Left renal pelvis (tissue), 4 donors: ENCODE data around the gene ADRA2B. TPM values are rescaled to one million over a fixed set of nuclear protein-coding genes. Genes with fewer than 3 reads are reported as not detected.

Experiments used
- DNase-seq, 4 donors: peaks; one replicate each; pipeline ENCODE4 v3.0.0-alpha.2; 2013; ENCODE audit warnings: low read depth in 4 of 4, low spot score in 3 of 4
- polyA plus RNA-seq, 4 donors: library from polyadenylated mRNA; unstranded; fragments of 120-200 nt; gene quantifications; one replicate each; pipeline ENCODE4 v1.2.1, GENCODE V29; 2013; ENCODE audit not compliant: insufficient read length in 4 of 4

The ADRA2B gene
- polyA plus RNA-seq, 4 donors = 2.2 to 5.1 (median 3.4) TPM

DNA sequence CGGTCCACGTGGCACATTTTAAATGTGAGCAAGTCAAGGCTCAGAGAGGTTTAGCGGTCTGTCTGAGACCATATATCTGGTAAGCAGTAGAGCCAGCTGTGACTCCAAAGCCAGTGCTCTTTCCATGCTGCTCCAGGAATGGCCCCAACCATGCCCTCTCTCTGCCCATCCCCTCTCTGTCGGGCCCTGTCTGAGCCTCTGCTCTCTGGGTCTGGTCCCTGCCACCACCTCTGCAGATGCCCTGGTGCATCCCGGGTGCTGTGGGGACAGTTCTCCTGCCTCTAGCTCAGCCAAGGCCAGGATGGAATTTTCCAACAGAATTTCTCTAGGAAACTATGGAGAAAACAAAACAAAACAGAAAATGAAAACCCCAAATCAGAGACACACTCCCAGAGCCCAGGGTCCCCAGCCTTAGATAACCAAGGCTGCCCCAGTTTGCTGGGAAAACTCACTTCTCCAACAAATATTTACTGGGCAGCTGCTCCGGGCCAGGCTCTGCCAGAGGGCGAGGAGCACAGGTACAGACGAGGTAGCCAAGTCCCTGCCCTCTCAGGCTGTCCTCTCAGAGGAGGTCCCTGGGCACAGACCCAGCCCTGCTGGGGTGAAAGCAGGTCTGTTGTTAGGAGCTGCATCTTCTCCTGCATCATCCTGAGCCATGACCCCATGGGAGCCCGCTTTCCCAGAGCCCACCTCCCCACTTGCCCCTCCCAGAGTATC lies 9.2 kb downstream of the ADRA2B start:
- no peak for DNase-seq

DNA sequence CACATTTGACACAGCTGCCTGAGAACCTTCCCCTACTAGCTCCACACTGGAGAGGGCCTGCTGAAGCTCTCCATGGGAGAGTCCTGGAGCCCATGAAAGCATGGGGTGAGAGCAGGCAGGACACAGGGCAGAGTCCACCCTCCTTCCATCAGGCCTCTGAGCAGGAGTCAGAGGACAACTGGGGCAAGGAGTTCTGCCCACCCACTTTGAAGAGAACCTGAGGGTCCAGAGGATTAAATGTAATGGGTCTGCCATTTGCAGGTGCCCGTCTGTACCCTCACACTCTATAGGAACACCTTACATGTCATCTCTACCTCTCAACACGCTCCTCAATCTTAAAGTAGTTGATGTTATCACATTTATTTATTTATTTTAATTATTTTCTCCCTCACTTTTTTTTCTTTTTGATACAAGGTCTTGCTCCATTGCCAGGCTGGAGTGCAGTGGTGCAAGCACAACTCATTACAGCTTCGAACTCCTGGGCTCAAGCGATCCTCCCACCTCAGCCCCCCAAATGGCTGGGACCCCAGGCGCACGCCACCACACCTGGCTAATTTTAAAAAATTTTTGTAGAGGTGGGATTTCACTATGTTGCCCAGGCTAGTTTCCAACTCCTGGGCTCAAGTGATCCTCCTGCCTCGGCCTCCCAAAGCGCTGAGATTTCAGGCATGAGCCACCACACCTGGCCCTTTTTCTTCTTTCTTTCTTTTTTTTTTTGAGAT lies 10.2 kb downstream of the ADRA2B start:
- DNase-seq = no peak

DNA sequence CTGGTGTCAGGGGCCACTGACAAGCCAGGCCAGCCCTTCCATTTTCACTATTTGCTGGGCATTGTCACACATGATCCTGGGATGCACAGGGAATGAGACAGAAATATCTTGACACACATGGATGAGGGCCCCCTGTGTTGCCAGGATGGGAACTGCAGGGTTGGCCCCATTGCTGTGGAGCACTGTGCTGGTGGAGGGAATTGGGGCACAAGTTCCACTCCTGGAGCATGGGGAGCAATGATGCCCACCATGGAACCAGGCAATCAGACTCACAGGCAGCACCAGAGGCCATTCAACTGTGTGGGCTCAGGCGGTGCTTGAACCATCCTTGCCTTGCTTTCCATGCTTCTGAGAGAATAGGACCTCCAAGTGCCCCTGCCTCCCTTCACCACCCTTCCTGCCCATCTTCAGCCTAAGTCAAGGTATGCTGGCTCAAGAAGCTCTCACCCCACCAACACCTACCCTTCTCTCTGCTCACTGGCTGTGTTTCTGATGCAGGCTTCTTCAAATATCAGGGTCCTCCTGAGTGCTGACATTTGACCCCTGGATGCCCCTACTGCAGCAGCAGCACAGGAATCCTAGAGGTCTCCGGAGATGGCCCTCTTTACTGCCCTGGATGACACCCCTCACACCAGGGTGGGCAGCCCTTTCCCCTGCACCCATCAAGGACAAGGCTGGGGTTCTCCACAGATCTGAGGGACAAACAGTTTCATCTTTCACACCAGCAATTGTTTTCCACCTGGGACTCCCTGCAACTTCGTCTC lies 11.0 kb downstream of the ADRA2B start:
- no peak for DNase-seq

DNA sequence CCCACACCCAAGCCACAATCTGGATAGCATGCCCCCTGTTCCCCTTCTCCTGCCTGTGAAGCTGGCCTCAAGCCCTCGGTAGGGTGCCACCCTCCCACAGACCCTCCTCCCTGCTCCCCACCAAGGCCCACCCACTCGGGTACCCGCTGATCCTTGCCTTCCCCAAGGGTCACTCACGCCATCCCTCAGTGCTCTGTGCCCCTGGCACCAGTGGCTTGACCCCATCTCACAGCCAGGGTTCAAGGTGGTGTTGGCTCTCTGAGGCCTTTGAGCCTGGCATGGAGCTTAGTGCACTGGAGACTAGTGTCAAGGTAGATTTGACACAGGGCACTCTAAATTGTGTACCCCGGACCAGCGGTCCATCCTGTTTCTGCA lies 11.9 kb downstream of the ADRA2B start:
- DNase-seq = no peak

DNA sequence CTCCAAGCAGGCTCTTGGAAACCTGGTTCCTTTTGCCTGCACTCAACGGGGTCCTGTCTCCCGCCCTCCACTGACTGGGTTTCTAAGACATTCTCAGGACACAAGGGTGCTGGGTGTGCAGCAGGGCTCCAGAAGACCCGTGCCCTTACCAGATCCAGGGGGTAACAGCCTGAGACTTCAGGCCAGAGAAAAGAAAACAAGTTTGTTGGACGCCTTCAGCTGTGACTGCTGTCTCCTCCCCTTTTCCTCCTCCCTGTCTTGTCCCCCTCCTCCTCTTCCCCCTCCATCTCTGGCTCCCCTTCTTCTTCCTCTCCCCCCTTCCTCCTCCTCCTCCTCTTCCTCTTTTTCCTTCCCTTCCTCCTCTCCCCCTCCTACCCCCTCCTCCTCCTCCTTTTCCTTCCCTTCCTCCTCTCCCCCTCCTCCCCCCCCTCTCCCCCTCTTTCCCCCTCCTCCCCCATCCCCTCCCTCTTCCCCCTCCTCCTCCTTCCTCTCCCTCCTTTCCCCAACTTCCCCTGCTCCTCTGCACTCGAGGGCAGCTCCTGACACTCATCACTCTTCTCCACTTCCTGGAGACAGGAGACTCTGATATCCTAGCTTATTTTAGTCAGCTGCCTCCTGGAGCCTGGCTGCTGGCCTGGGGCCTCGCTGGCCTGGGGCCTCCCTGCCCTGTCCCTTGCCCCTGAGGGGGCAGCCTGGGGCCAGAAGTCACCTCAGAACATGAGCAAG lies 12.4 kb downstream of the ADRA2B start:
- DNase-seq = no peak

DNA sequence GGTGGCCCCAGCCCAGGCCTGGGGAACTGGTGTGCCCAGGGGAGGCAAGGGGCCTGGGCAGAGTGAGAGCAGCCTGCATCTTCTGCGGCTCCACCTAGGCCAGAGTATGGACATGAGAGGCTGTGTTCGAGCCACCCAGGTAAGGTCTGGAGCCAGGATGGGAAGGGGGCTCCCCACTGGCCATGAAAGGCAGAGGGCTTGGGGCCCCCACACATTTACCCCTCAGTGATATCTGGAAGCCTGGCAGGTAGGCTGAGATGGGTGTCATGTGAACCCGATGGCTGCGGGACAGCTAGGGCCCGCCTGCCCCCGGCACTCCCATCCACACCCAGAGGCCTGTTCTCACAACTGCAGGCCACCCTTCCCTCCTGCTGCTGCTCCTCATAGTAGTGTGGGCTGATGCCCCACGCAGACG lies 13.2 kb downstream of the ADRA2B start:
- DNase-seq = no peak

DNA sequence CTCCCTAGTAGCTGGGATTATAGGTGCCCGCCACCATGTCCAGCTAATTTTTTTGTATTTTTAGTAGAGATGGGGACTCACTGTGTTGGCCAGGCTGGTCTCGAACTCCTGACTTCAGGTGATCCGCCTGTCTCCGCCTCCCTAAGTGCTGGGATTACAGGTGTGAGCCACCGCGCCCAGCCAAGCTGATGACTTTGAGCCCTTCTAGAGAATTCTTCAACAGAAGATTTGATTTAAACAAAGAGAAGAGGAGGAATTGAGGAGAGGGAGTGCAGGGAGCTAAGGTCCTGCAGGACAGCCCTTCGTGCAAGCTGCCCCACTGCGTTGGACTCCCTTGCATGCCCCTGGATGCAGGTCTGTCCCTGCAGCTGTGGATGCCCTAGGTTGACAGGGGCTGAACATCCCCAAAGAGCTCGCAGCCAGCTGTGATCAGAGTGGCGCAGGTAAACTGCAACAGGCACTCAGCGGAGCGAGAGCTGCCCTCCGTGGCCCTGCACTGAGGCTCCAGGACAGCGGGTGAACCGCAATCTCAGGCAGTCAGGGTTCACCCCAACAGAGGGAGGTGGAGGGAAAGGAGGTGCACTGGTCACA lies 13.7 kb downstream of the ADRA2B start:
- no peak for DNase-seq

DNA sequence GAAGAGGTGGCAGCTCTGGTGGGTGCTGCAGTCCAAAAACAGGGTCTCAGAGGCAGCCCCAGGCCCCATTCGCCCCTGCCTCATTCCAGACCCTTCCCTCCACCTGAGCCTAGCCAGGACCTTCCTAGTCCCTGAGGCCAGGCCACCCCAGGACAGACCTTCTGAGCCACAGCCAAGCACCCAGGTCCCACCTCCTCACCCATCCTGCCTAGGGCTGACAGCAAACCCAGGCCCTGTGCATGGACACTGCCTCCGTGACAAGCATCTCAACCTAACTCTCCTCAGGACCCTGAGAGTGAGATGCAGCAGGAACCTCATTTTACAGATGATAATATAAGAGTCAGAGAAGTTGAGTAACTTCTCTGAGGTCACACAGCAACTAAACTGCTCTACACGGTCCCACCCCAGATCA lies 15.5 kb downstream of the ADRA2B start:
- no peak for DNase-seq

DNA sequence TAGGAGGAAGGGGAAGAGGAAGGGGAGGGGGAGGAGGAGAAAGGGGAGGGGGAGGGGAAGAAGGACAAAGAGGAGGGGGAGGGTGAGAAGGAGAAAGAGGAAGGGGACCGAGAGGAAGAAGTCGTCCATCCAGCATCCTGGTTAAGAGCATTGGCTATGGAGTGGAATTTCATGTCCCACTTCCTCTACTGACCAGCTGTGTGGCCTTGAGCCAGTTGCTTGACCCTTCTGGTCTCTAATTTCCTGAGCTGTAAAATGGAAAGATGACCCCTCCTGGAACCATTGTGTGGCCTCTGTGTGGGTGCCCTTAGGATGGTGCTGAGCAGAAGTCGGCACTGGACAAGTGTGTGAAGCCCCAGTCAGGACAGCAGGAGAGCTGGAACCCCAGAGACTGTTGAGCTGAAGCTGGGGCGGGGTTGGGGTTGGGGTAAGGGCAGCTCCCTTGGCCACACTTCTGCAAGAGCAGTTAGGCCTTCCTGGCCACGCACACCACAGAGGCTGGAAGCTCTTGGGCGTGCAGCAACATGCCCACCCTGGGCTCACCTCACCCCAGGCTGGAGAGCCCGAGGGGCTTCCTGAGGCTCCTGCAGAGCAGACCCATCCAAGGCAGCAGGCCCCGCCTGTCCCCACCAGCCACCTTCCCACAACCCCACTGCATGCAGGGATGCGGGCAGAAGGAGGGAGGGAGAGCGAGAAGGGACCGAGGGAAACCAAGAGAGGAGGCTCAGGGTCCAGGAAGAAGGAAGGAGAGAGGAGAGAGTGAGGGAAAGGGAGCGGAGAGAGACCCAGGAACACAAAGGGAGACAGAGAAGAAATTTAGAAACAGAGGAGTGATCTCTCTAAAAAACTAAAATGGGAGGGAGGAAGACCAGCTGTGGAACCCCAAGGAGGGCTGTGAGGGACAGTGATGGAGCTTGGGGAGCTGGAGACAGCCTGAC lies 16.2 kb downstream of the ADRA2B start:
- DNase-seq = no peak

DNA sequence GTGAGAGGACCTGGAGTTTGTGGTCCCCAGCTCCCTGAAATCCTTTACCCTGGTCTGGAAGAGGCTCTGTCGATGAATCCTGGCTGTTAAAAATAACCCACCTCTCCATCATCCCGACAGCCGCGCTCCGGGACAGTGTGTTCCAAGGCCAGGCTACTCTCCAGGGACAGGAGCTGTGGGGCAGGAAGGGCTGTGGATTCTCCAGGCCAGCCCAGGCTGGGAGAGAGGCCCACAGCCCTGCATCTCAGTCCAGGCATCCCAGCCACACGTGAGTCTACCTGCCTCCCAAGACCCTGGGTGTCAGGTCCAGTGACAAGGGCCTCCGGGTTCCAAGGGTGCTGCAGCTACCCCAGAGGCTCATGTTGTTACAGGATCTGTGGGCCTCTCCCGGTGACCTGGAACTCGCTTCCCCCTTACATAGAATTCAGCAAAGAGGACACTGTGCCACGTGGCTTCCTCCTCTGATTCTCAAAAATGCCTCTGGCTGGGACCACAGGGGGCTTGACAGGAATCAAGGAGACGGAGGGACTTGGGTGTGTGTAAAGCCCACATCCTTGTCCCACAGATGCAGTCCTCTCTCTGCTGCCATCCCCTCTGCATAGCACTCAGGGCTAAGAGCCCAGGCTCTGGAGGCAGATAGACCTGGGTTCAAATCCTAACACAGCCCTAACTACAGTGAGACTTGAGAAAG lies 17.3 kb downstream of the ADRA2B start:
- DNase-seq = no peak

DNA sequence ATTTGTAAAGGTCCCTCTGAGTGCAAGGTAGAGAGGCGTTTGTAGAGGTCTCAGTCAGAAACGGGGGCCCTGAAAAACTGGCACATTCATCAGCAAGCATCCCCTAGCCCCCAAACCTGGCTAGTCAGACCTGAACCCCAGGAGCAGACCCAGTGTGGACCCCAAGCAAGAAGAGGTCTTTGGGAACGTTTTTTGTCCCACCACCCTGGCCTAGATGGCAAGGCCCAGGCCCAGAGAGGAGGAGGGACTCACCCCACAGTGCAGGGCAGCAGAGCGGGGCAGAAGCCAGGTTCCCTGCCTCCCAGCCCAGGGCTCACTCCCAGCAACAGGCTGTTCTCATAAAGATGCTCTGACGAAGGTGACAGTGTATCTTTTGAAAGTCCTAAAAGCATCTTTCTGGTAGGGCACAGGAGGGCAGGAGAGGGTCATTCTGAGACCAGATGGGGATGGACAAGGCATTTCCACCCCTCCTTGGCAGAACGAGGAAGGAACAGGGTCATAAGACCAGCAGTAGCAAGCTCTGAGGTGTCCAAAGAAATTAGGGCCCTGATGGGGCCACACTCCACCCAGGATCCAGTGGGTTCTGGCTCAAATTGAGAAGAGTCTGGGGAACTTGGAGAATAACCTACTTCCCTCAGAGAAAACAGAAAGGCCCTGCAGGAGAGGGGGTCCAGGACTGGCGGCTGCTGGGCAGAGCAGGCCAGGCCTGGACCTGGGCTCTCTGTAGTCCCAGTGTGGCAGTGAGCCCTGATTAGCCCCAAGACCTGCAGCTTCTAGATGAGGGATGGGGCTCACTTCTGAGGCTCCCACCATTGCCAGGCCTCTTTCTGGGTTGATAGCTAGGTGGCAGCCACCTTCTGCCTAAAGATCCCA lies 18.2 kb downstream of the ADRA2B start:
- DNase-seq = no peak

DNA sequence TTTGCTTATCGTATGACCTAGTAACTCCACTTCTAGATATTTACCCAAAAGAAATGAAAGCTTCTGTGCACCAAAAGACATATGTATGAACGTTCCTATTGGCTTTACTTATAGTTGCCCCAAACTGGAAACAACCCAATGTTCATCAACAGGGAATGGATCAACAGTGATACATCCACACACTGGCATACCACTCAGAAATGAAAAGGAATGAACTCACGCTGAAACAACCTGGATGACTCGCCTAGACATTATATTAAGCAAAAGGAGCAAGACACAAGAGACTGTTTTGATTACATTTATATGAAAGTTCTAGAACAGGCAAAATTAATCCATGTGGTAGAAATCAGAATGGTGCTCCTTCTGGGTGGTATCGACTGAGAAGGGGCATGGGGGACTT lies 18.9 kb downstream of the ADRA2B start:
- DNase-seq = no peak

DNA sequence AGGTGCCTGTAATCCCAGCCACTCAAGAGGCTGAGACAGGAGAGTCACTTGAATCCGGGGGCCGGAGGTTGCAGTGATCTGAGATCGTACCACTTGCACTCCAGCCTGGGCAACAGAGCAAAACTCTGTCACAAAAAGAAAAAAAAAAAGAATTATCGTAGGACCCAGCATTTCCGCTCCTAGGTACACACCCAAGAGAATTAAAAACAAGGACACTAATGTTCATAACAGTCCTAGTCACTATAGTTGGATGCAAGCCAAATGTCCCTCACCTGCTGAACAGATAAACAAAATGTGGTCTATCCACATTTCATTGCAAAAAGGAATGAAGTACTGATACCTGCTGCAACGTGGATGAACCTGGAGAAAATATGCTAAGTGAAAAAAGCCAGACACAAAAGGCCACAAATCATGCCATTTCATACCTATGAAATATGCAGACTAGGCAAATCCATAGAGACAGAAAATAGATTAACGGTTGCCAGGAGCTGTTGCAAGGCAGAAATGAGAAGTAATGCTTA lies 21.2 kb downstream of the ADRA2B start:
- no peak for DNase-seq

DNA sequence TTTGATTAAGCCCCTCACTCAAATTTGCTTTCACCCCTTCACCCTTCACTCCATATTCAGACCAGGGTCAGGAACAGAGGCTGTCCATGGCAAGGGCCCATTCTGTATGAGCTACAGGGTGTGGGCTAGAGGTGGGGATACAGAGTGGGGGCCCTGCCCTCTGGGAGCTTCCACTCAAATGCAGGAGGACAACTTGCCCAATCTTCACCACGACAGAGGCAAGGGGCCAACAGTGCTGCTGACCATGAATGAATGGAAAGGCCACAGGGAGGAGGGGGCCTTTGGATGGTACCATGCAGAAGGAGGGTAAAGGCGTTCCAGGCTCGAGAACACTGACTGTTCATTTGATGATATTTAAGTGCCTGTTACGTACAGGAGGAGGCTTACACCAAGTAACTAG lies 22.8 kb downstream of the ADRA2B start:
- DNase-seq = no peak

DNA sequence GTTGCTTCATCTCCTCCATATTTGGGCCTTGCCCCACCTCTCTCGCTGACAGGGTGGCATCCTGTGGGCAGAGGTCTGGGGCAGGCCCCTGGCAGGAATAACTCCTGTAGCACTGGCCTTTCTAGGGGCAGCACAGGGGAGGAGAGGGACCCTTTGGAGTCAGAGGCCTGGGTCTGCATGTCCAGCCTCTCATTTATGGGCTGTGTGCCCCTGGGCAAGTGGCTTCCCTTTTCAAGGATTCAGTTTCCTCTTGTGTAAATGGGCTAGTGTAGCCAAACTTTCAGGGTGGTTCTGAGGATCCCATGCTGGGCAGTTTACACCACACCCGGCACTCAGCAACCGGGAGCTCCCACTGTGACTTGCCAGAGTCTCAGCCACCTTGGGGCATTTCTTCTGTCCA lies 23.4 kb downstream of the ADRA2B start:
- DNase-seq = no peak

DNA sequence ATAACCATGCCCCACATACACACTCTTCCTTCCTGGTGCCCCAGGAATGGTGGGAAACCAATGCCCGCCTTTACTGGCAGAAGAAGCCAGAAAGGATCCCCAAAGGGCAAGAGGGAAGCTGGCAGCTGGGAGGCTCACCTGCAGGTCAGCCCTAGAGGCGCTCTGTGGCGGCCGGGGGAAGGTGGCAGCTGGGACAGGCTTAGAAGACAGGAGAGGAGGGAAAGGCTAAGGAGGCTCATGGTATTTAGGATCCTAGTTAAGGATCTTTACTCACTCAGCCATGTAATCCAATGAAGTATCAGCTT lies 23.8 kb downstream of the ADRA2B start:
- no peak for DNase-seq

DNA sequence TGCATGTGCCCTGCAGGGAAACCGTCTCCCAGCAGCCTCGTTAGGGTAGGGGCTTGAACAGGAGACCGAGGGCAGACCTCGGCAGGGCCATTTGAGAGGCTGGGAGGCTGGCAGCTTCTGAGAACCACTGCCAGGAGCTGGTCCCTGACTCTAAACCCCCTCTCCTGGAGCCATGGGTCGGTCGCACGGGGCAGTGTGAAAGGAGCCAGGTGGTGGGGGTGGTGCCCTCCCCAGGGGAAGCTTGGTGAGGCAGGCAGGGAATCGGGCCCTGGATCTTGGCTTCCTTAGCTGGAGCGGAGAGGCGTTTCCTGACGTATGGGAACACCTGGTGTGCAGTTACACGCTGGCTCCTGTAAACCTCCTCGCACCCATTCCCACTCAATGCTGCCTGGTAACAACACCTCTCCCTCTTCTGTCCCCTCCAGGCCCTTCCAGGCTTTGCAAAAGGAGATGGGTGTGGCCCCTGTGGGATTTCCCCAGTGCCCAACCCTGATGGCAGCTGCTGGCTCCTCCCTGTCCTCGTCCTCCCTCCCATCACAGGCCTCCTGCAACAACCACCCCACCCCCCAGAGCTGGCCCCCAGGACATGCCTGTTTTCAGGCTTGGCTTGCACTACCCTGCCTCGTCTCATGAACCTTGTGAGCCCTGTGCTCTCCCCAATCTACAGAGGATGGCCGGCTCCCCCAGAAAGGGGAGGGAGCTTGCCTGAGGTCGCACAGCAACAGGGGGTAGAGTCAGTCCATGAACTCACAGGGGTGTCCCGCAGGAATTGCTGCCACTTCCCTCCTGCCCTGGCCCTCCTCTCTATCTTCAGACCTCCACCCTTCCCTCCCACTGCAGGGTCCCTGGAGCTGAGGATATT lies 24.4 kb downstream of the ADRA2B start:
- no peak for DNase-seq
